Esophagus muscularis mucosa (tissue), 4 donors: ENCODE data around the gene ADAMTS18. TPM values are rescaled to one million over a fixed set of nuclear protein-coding genes. Genes with fewer than 3 reads are reported as not detected.
A peak's percentile ranks its signal among the peaks of the same experiment; 100 is the strongest.

Experiments
- DNase-seq: peaks from one replicate; pipeline ENCODE4 v3.0.0-alpha.2; 2017; ENCODE audit errors: extremely low spot score
- H3K27ac ChIP-seq, 4 donors: fragments of 200-600 bp; sonication (generic); replicated peaks in 1 of 4; 1 replicate in 3 of 4; 2 replicates in 1 of 4; pipeline ENCODE4 v1.5.1; 2016 to 2019; ENCODE audit warnings: mild to moderate bottlenecking in 1 of 4
- H3K27me3 ChIP-seq, 4 donors: fragments of 200-600 bp; sonication (generic); one replicate each; pipeline versions ENCODE4 v1.5.1 to v1.6.0; 2016 to 2019
- H3K36me3 ChIP-seq, 4 donors: fragments of 200-600 bp; sonication (generic); one replicate each; pipeline ENCODE4 v1.5.1; 2016 to 2019
- H3K4me1 ChIP-seq, 4 donors: fragments of 200-600 bp; sonication (generic); one replicate each; pipeline ENCODE4 v1.5.1; 2016 to 2019
- H3K4me3 ChIP-seq, 4 donors: fragments of 200-600 bp; sonication (generic); 1 replicate in 2 of 4; 2 replicates in 2 of 4; pipeline ENCODE4 v1.5.1; 2016 to 2019; ENCODE audit warnings: mild to moderate bottlenecking in 4 of 4, moderate library complexity in 1 of 4
- H3K9me3 ChIP-seq, 4 donors: fragments of 200-600 bp; sonication (generic); 1 replicate in 3 of 4; 2 replicates in 1 of 4; pipeline ENCODE4 v1.5.1; 2016 to 2019
- EP300 ChIP-seq: sonication (generic); formaldehyde crosslinking; IDR thresholded peaks from one replicate; pipeline ENCODE4 v1.6.1; 2017; ENCODE audit warnings: antibody characterized with exemption
- POLR2A ChIP-seq: fragments of 450-650 bp; IDR thresholded peaks from one replicate; pipeline ENCODE4 v1.6.1; 2017; ENCODE audit warnings: antibody characterized with exemption, moderate library complexity, mild to moderate bottlenecking, low read depth
- POLR2AphosphoS5 ChIP-seq, 2 donors: sonication (generic); formaldehyde crosslinking; IDR thresholded peaks; one replicate each; pipeline ENCODE4 v1.6.1; 2017; ENCODE audit warnings: antibody characterized with exemption in 2 of 2
- WGBS: methylation state at CpG from one replicate; pipeline ENCODE4 v1.1.5; 2018; 5-methylcytosine and 5-hydroxymethylcytosine counted together
- intact Hi-C: fragments of 100-400 bp; cut with DNase I; formaldehyde crosslinking; loops from one replicate; pipeline ENCODE4 v1.15.1; 2023
- total RNA-seq, 4 donors: library from RNA; depleted of rRNA; stranded (reverse); fragments of >200 nt; gene quantifications; one replicate each; pipeline versions ENCODE4 v1.1.0 to v1.2.1, GENCODE V29; 2016
- TF ChIP-seq, protein P1 (sequence below), 3 experiments: fragments of 200-600 bp in 2 of 3; fragments of 450-650 bp in 1 of 3; sonication (generic) in 2 of 3; IDR thresholded peaks; one replicate each; pipeline ENCODE4 v1.5.1; 2017 to 2019; ENCODE audit warnings: antibody characterized with exemption in 3 of 3, mild to moderate bottlenecking in 2 of 3, moderate library complexity in 1 of 3

ADAMTS18 gene, protein sequence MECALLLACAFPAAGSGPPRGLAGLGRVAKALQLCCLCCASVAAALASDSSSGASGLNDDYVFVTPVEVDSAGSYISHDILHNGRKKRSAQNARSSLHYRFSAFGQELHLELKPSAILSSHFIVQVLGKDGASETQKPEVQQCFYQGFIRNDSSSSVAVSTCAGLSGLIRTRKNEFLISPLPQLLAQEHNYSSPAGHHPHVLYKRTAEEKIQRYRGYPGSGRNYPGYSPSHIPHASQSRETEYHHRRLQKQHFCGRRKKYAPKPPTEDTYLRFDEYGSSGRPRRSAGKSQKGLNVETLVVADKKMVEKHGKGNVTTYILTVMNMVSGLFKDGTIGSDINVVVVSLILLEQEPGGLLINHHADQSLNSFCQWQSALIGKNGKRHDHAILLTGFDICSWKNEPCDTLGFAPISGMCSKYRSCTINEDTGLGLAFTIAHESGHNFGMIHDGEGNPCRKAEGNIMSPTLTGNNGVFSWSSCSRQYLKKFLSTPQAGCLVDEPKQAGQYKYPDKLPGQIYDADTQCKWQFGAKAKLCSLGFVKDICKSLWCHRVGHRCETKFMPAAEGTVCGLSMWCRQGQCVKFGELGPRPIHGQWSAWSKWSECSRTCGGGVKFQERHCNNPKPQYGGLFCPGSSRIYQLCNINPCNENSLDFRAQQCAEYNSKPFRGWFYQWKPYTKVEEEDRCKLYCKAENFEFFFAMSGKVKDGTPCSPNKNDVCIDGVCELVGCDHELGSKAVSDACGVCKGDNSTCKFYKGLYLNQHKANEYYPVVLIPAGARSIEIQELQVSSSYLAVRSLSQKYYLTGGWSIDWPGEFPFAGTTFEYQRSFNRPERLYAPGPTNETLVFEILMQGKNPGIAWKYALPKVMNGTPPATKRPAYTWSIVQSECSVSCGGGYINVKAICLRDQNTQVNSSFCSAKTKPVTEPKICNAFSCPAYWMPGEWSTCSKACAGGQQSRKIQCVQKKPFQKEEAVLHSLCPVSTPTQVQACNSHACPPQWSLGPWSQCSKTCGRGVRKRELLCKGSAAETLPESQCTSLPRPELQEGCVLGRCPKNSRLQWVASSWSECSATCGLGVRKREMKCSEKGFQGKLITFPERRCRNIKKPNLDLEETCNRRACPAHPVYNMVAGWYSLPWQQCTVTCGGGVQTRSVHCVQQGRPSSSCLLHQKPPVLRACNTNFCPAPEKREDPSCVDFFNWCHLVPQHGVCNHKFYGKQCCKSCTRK (N-terminal part only)
- total RNA-seq: under 1 TPM in 1 of 4 donors, not detected in 3; 0.45 TPM

DNA sequence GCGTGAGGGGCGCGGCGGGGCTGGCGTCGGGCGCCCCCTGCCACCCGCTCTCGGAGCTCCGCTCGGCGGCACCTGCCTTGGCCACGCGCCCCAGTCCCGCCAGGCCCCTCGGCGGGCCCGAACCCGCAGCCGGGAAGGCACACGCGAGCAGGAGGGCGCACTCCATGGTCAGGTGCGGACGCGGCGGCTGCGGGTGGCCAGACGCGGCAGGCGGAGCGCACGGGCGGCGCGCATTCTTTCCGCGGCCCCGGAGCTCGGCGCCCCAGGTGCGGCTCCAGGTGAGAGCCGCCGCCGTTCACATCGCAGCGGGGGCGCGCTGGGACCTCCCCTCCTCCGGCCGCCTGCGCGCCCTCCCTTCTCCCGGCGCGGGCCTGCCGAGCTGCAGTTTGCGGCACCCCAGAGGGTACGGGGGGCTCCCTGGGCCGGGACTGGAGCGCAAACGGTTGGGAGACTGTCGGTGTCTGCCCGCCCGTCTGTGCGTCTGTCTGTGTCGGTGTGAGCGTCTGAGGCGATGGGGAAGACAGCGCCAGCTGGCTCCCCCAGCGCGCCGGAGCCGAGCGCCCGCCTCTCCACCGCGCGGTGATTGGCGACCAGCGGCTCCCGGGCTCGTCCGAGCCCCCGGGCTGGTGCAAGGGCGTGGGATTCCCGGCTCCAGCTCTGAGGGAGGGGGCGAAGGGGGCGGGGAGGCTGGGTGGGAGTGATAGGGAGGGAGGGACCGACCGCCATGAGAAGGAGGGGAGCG, at the start of gene ADAMTS18:
ADAMTS18 (minus strand) TSS at position 505 of the 742 bp plus-strand sequence; CDS start at position 166, 339 bp downstream.
- intact Hi-C loops: no loop called here
- TF ChIP-seq POLR2A: no peak
- WGBS: 2% methylated on average over 20 of the region's 92 CpGs
- Histone ChIP-seq H3K4me1 (peaks cover 0 to 10% (median 4%) of the 10 kb centered on the region in 4 donors), H3K36me3 (no peaks in the 10 kb centered on the region), H3K9me3 (no peaks in the 10 kb centered on the region), H3K4me3 (peak within 1 kb of the TSS in 3 of 4 donors; percentile 5 to 44 (median 25)), H3K27ac (no peak within 1 kb of the TSS), H3K27me3 (peaks cover 0 to 65% (median 4%) of the 10 kb centered on the region in 4 donors)
- DNase-seq: no peak

DNA sequence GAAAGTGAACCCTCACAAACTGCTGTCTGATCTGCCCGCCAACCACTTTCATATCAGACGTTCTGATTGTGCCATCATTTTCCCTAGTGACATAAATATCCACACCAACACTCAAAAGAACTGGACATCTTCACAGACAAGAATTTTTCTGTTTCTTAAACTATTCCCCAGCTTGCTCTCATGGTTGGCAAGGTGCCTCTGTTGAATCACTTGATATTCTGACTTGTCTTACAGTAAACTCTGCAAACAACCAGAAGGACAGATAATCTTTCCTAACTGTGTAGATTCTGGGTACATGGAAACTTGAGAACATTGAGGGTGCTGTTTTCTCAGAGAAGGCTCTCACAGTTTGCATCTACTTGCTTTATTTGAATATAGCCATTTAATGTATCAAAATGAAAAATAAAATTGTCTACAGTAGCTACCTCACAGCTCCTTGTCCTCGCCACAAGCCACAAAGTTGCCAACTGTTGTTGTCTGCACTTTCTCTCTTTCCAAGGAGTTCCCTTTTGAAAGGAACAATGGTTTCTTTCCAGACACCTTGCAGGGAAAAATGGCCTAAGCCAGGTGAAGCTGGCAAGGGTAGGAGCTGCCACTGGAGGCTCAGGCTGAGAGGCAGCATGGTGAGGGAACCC, 46.0 kb upstream of the ADAMTS18 start:
- H3K4me3 ChIP-seq: no peak overlapping the region
- WGBS: 68% methylated on average over 3 of the region's 3 CpGs
- no peak overlapping the region for H3K27ac ChIP-seq
- H3K36me3 ChIP-seq: no peaks in the 10 kb centered on the region
- TF ChIP-seq POLR2AphosphoS5 (IDR thresholded peaks at IDR 0.05) (no peak), EP300 (no peak), POLR2A (no peak)
- TF ChIP-seq, protein P1, sequence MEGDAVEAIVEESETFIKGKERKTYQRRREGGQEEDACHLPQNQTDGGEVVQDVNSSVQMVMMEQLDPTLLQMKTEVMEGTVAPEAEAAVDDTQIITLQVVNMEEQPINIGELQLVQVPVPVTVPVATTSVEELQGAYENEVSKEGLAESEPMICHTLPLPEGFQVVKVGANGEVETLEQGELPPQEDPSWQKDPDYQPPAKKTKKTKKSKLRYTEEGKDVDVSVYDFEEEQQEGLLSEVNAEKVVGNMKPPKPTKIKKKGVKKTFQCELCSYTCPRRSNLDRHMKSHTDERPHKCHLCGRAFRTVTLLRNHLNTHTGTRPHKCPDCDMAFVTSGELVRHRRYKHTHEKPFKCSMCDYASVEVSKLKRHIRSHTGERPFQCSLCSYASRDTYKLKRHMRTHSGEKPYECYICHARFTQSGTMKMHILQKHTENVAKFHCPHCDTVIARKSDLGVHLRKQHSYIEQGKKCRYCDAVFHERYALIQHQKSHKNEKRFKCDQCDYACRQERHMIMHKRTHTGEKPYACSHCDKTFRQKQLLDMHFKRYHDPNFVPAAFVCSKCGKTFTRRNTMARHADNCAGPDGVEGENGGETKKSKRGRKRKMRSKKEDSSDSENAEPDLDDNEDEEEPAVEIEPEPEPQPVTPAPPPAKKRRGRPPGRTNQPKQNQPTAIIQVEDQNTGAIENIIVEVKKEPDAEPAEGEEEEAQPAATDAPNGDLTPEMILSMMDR (IDR thresholded peaks at IDR 0.05): no peak
- no peaks in the 10 kb centered on the region for H3K9me3 ChIP-seq
- intact Hi-C loops: no loop called here
- H3K4me1 ChIP-seq: no peaks in the 10 kb centered on the region
- DNase-seq: no peak
- no peaks in the 10 kb centered on the region for H3K27me3 ChIP-seq

DNA sequence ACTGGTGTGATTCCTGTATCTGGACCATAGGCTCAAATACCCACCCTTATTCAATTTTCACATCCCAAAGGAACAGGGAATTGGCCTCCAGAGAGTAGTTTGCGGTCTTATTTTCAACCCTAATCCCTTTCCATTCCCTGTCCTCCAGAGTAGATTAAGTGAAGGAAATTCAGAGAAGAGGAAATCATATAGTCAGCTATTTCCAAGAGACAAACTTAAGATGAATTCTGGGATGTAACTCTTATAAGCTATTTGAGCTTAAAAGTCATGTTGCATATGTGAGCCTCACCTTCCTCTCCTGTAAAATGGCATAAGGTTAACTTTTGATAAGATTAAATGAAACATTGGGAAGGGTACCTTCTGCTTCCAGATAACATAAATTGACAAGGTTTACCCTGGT, 37.4 kb upstream of the ADAMTS18 start:
- H3K27me3 ChIP-seq: peaks cover 0 to 6% (median 0%) of the 10 kb centered on the region in 4 donors
- H3K4me1 ChIP-seq: no peaks in the 10 kb centered on the region
- intact Hi-C loops: no loop called here
- no peak overlapping the region for H3K4me3 ChIP-seq
- H3K36me3 ChIP-seq: no peaks in the 10 kb centered on the region
- 93% methylated on average over 1 of the region's 1 CpG for WGBS
- H3K27ac ChIP-seq: no peak overlapping the region
- no peak for DNase-seq
- H3K9me3 ChIP-seq: no peaks in the 10 kb centered on the region
- TF ChIP-seq EP300 (no peak), POLR2AphosphoS5 (IDR thresholded peaks at IDR 0.05) (no peak), POLR2A (no peak)
- TF ChIP-seq, protein P1 (IDR thresholded peaks at IDR 0.05): no peak

DNA sequence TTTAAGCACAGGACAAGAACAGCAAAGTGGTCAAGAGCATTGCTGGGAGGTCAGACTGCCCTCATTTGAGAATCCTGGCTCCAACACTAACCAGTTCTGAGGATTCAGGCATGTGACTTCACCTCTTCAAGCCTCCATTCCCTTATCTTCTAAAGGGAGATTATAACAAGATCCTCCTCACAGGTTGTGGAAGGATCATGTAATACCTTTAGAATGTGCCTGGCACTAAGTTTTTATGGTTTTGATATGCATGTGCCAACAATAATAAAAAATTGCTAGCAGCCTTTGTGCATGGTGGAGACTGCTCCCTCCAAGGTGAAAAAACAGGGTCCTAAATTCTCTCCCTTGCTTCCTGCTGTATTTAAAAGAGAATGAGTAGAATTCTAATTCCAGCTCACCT, 36.0 kb upstream of the ADAMTS18 start:
- H3K4me3 ChIP-seq: no peak overlapping the region
- TF ChIP-seq POLR2AphosphoS5 (IDR thresholded peaks at IDR 0.05) (no peak), EP300 (no peak), POLR2A (no peak)
- TF ChIP-seq, protein P1 (IDR thresholded peaks at IDR 0.05): no peak
- H3K27me3 ChIP-seq: peaks cover 0 to 6% (median 0%) of the 10 kb centered on the region in 4 donors
- H3K4me1 ChIP-seq: no peaks in the 10 kb centered on the region
- no peaks in the 10 kb centered on the region for H3K36me3 ChIP-seq
- no peaks in the 10 kb centered on the region for H3K9me3 ChIP-seq
- H3K27ac ChIP-seq: no peak overlapping the region
- DNase-seq: no peak
- intact Hi-C loops: no loop called here
